Activated CD4-positive, alpha-beta T cell treated with anti-CD3 and anti-CD28 coated beads, Interleukin-2, amount 10 ng/mL, durations not matched to agents 24 days and 14 days (primary cell): ENCODE results near the gene AMPD1. TPM values are rescaled to one million over a fixed set of nuclear protein-coding genes. Genes with fewer than 3 reads are reported as not detected.

Experiments
- DNase-seq: peaks from one replicate; pipeline ENCODE4 v3.0.0; 2022
- H3K27ac Mint-ChIP-seq: one replicate; pipeline ENCODE4 v1.8.0; 2022; ENCODE audit warnings: mild to moderate bottlenecking, mixed read lengths
- H3K27me3 Mint-ChIP-seq: one replicate; pipeline ENCODE4 v1.8.0; 2022; ENCODE audit warnings: mixed read lengths
- H3K36me3 Mint-ChIP-seq: one replicate; pipeline ENCODE4 v1.8.0; 2022; ENCODE audit warnings: low read depth, mild to moderate bottlenecking, mixed read lengths
- H3K4me1 Mint-ChIP-seq: one replicate; pipeline ENCODE4 v1.8.0; 2021; ENCODE audit warnings: mixed read lengths
- H3K4me3 Mint-ChIP-seq: one replicate; pipeline ENCODE4 v1.8.0; 2022; ENCODE audit warnings: mild to moderate bottlenecking, moderate library complexity, mixed read lengths
- H3K9me3 Mint-ChIP-seq: one replicate; pipeline ENCODE4 v1.8.0; 2021; ENCODE audit warnings: mixed read lengths
- intact Hi-C: fragments of 100-400 bp; cut with micrococcal nuclease; formaldehyde crosslinking; loops from one replicate; pipeline ENCODE4 v1.15.1; 2023
- total RNA-seq: library from RNA; stranded (reverse); gene quantifications from 2 replicates; pipeline ENCODE4 v1.2.3, GENCODE V29; 2022

AMPD1 gene
- total RNA-seq, 1 donor from 2014 or later, result not detected

- no peak overlapping the region for H3K27ac Mint-ChIP-seq
- H3K27me3 Mint-ChIP-seq, result peaks cover 28% of the 10 kb centered on the region
- H3K36me3 Mint-ChIP-seq, result no peaks in the 10 kb centered on the region
- no peaks in the 10 kb centered on the region for H3K4me1 Mint-ChIP-seq
- H3K9me3 Mint-ChIP-seq, result no peaks in the 10 kb centered on the region
- intact Hi-C loops, result no loop called here
- DNase-seq, result no peak
- no peak overlapping the region for H3K4me3 Mint-ChIP-seq
Observed at GRCh38 chr1:114688526-114688925, 6.8 kb downstream of the AMPD1 start.

- no peak for DNase-seq
- intact Hi-C loops, result no loop called here
- H3K4me1 Mint-ChIP-seq, result no peaks in the 10 kb centered on the region
Observed at GRCh38 chr1:114685851-114686250, 9.5 kb downstream of the AMPD1 start.

GRCh38 chr1:114677691-114678090 is 17.7 kb downstream of the AMPD1 start:
- intact Hi-C loops, result no loop called here
- Mint-ChIP-seq H3K36me3 (no peaks in the 10 kb centered on the region), H3K9me3 (no peaks in the 10 kb centered on the region), H3K4me3 (no peak overlapping the region), H3K27me3 (peaks cover 42% of the 10 kb centered on the region), H3K27ac (no peak overlapping the region), H3K4me1 (no peaks in the 10 kb centered on the region)
- DNase-seq, result no peak

More at GRCh38 chr1:114685851-114686250, 9.5 kb downstream of the AMPD1 start:
- Mint-ChIP-seq H3K27me3 (peaks cover 33% of the 10 kb centered on the region), H3K9me3 (no peaks in the 10 kb centered on the region), H3K27ac (no peak overlapping the region), H3K4me3 (no peak overlapping the region), H3K36me3 (no peaks in the 10 kb centered on the region)

DNA sequence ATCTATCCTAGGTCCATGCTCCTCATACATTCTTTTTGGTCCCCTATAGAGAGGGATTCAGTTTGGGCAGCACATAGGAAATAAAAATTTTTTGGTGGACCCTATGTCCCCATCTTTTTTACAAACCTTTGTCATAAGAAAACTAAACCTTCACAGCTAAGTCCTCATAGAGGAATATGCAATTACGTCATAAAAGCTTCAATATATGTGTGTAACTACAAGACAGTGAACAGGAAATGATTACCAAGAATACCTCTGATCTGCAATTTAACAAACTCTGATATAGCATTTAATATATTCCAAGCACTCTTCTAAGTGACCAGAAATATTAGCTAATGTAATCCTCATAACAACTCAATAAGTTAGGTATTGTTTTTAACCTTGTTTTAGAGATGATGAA is 19.2 kb downstream of the AMPD1 start:
- Mint-ChIP-seq H3K27me3 (peaks cover 47% of the 10 kb centered on the region), H3K4me3 (no peak overlapping the region), H3K27ac (no peak overlapping the region), H3K36me3 (no peaks in the 10 kb centered on the region), H3K4me1 (no peaks in the 10 kb centered on the region), H3K9me3 (no peaks in the 10 kb centered on the region)
- no peak for DNase-seq
- intact Hi-C loops, result no loop called here

- Mint-ChIP-seq H3K36me3 (no peaks in the 10 kb centered on the region), H3K4me1 (peaks cover 10% of the 10 kb centered on the region), H3K4me3 (no peak overlapping the region), H3K27ac (no peak overlapping the region), H3K9me3 (no peaks in the 10 kb centered on the region), H3K27me3 (peaks cover 50% of the 10 kb centered on the region)
- intact Hi-C loops, result loop anchor here (2.0 to 5.0 kb wide), 2 partner anchors 91 to 160 kb away; partner anchors contain the start of genes BCAS2 and TRIM33
- DNase-seq, result no peak
Observed at GRCh38 chr1:114671939-114672275, 23.4 kb downstream of the AMPD1 start.

DNA sequence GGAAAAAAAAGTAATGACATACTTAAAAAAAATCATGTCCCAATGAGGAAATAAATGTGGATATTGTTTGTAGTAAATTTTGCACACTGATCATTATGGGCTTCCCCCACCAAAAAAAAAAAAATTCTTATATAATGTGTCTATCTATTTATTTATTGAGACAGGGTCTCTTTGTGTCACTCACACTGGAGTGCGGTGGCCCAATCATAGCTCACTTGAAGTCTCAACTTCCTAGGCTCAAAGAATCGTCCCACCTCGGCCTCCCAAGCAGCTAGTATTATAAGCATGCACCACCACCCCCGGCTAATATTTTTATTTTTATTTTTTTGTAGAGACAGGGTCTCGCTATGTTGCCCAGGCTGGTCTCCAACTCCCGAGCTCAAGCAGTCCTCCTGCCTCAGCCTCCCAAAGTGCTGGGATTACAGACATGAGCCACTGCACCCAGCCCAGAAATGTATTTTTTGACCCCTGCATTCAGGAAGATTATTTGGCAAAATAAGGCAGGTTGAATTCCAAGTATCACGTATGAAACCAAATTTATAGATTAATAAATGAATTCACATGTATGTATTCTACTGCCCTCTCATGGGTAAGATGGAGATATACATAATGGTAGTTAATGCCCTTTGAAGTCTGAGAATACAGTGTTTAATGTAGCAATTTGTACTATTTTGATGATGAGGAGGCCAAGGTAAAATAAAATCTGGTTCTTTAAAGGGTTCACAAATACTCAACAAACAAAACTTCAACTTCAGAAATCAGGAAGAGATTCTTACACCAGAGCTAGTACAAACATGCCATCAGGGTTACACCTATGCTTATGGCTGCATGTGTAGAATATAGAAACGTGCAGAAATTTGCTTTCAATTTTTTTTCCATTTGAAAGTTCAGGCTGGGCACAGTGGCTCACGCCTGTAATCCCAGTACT is 24.1 kb downstream of the AMPD1 start:
- peaks cover 10% of the 10 kb centered on the region for H3K4me1 Mint-ChIP-seq
- no peak overlapping the region for H3K4me3 Mint-ChIP-seq
- intact Hi-C loops, result loop anchor here (2.0 to 5.0 kb wide), 2 partner anchors 90 to 159 kb away; partner anchors contain the start of genes BCAS2 and TRIM33
- no peak overlapping the region for H3K27ac Mint-ChIP-seq
- peaks cover 51% of the 10 kb centered on the region for H3K27me3 Mint-ChIP-seq
- H3K36me3 Mint-ChIP-seq, result no peaks in the 10 kb centered on the region
- H3K9me3 Mint-ChIP-seq, result no peaks in the 10 kb centered on the region
- DNase-seq, result no peak

DNA sequence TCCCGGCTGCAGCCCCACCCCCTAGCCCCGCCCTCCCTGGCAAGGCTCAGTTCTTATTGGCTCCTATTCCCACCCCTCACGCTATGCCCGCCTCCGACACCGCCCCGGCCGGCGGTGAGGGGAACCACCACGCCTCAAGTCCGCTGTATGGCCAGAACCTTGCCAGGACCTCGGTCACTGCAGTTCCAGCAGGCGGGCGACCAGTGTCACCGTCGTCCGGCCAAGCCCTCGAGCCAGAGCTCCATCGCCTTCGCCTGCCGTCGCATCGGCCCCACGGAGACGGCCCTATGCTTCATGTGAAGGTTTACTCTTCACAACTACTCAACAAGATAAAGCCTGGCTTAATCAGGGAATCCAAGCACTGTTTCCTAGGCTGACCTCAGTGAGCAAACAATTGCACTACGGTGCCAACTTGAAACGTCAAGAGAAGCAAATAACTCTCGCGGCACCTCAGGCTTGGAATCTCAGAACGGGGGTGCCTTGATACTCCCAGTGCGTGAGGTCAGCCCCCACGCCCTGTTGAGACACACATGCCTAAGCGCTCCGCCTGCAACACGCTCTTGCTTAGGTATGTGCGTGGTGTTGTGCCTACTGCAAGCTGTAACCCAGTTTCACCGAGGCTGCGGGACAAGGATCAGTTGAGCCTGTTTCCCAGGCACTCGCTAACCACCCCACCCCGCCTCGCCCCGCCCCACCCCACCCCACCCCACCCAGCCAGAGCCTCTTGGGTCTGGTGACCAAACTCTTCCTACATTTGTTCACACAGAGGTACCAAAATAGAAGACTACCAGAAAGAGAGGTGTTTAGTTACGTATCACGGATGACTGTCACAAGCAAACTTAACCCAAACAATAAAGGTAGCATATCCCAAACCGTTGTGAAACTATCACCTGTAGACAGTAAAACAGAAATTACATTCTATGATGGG is 25.0 kb downstream of the AMPD1 start:
- intact Hi-C loops, result loop anchor here (1.0 to 5.0 kb wide), 4 partner anchors 46 to 324 kb away; partner anchors contain the start of genes BCAS2, NRAS and TRIM33
- Mint-ChIP-seq H3K27me3 (peaks cover 52% of the 10 kb centered on the region), H3K4me3 (peak overlapping the region; percentile 94), H3K9me3 (no peaks in the 10 kb centered on the region), H3K27ac (peak overlapping the region; percentile 25), H3K36me3 (no peaks in the 10 kb centered on the region), H3K4me1 (peaks cover 10% of the 10 kb centered on the region)
- DNase-seq, result peak; percentile 94

DNA sequence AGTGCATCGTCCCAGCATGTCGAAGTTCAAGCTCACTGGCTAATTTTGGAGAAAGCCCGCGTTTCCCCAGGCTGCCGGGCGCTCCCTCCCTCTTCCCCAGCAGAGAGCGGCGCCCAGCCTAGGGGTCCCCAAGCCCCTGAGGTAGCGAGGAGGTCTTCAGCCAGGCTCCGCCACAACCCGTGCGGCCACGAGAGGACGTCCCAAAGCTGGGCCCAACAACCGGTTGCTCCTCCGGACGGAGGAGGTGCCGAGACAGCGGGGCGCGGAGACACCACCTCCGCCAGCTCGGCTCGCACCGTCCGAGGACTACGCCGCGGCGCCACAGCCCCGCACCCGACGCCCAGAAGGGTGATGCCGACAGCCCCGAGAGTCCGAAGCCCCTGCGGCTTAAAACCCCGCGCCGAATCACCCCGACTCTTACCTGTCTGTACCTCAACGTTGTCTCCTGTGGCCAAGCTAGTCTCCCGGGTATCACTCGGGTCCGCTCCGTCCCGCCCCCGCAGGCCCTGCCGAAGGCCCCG is 25.7 kb downstream of the AMPD1 start, which contains the start of gene DENND2C:
DENND2C (minus strand) TSS at position 488 of the 521 bp plus-strand sequence. CDS start 44,065 bp downstream, outside the sequence.
- Mint-ChIP-seq H3K4me1 (peaks cover 10% of the 10 kb centered on the region), H3K27ac (peak within 1 kb of the TSS; percentile 25), H3K4me3 (peak within 1 kb of the TSS; percentile 94), H3K27me3 (peaks cover 47% of the 10 kb centered on the region), H3K9me3 (no peaks in the 10 kb centered on the region), H3K36me3 (no peaks in the 10 kb centered on the region)
- DNase-seq, result no peak
- intact Hi-C loops, result loop anchor here (1.0 to 5.0 kb wide), 4 partner anchors 47 to 323 kb away; partner anchors contain the start of genes BCAS2, NRAS and TRIM33

DNA sequence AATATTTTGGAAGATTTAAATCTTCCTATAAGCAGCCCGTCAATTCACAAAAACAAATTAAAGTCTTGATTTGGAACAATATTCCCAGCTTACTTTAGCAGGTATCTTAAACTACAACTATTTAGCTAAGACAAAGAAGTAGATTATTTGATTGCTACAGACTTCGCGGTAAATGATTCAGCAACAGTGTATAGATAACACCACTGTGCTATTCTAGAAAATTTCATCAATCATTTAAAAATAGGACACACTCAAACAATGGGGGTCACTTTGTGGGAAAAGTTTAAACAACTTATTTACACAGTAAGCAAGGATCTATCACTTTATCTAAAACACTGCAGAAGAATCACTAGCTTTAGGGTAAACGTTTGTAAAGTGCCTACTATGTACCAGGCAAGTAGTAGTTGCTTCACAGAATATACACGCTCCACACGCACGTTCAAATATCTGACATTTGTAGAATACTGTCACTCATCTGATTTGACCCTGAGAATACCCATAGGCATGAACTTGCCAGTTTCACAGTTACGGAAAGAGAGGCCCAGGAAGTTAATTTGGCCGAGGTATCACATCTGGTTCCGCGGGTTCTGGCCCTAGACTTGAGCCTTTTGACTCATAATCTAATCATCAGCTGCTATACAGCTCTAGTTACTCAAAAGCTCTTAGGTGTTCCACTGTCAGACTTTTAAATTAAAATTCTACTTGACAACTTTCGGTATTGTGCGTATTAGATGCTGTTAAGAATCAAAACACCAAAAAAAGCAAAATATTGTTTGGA is 26.4 kb downstream of the AMPD1 start:
- peaks cover 10% of the 10 kb centered on the region for H3K4me1 Mint-ChIP-seq
- H3K36me3 Mint-ChIP-seq, result no peaks in the 10 kb centered on the region
- no peak overlapping the region for H3K27ac Mint-ChIP-seq
- intact Hi-C loops, result no loop called here
- DNase-seq, result no peak
- peak overlapping the region; percentile 94 for H3K4me3 Mint-ChIP-seq
- H3K27me3 Mint-ChIP-seq, result peaks cover 41% of the 10 kb centered on the region
- no peaks in the 10 kb centered on the region for H3K9me3 Mint-ChIP-seq

- H3K9me3 Mint-ChIP-seq, result no peaks in the 10 kb centered on the region
- H3K27ac Mint-ChIP-seq, result no peak overlapping the region
- no peak for DNase-seq
- no peak overlapping the region for H3K4me3 Mint-ChIP-seq
- peaks cover 39% of the 10 kb centered on the region for H3K27me3 Mint-ChIP-seq
- intact Hi-C loops, result no loop called here
- no peaks in the 10 kb centered on the region for H3K36me3 Mint-ChIP-seq
- H3K4me1 Mint-ChIP-seq, result peaks cover 10% of the 10 kb centered on the region
Observed at GRCh38 chr1:114668373-114668772, 27.0 kb downstream of the AMPD1 start.

DNA sequence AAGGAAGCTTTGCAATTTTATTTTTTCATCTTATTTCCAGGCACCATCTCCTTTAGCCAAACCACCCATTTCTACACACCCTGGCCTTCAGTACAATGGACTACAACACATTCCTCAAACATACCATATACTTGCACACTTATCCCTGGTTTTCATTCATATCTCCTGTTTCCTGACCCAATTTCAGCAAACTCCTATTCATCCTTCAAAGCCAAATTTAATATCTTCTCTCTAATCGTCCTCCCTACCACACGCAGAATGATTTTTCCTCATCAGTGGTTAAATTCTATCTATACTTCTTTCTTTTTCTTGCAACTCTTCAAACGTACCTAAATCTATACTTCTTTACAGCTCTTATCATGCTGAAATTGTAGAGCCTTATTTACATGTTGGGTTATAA is 28.4 kb downstream of the AMPD1 start:
- Mint-ChIP-seq H3K27ac (no peak overlapping the region), H3K27me3 (peaks cover 39% of the 10 kb centered on the region), H3K4me1 (peaks cover 10% of the 10 kb centered on the region), H3K9me3 (no peaks in the 10 kb centered on the region), H3K36me3 (no peaks in the 10 kb centered on the region), H3K4me3 (no peak overlapping the region)
- no peak for DNase-seq
- intact Hi-C loops, result no loop called here

DNA sequence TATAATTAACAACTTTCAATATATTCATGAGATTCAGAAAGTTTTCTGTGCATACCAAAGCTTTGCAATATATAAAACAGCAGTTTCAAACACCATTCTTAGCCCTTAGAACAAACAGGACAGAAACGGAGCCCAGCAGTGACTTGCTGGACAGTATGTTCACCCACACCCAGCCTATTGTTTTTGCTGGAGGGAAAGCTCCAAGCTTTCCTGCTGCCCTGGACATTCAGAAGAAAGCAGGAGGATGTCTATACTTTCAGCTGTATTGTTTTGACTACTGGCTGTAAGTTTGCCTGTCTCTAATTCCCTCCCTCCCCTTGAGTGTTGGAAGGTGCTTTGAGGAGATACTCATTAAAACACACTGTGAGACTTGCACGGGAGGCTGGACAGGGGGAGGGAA is 35.1 kb downstream of the AMPD1 start:
- DNase-seq, result no peak
- Mint-ChIP-seq H3K27me3 (peaks cover 26% of the 10 kb centered on the region), H3K36me3 (no peaks in the 10 kb centered on the region), H3K4me1 (no peaks in the 10 kb centered on the region), H3K9me3 (no peaks in the 10 kb centered on the region), H3K4me3 (no peak overlapping the region), H3K27ac (no peak overlapping the region)
- intact Hi-C loops, result no loop called here

- H3K27ac Mint-ChIP-seq, result no peak overlapping the region
- no peaks in the 10 kb centered on the region for H3K9me3 Mint-ChIP-seq
- intact Hi-C loops, result no loop called here
- no peaks in the 10 kb centered on the region for H3K36me3 Mint-ChIP-seq
- DNase-seq, result no peak
- peaks cover 2% of the 10 kb centered on the region for H3K27me3 Mint-ChIP-seq
- no peaks in the 10 kb centered on the region for H3K4me1 Mint-ChIP-seq
- no peak overlapping the region for H3K4me3 Mint-ChIP-seq
Observed at GRCh38 chr1:114651893-114652292, 43.5 kb downstream of the AMPD1 start.
